CD4-positive, alpha-beta T cell treated with Interleukin-2 at 100 ng/mL for 4 hours (primary cell): ENCODE data around the gene KRT38.

ENCODE experiments used
- DNase-seq: peaks from one replicate; pipeline ENCODE4 v3.0.0-alpha.2; 2020; ENCODE audit warnings: low spot score

Gene KRT38

DNA sequence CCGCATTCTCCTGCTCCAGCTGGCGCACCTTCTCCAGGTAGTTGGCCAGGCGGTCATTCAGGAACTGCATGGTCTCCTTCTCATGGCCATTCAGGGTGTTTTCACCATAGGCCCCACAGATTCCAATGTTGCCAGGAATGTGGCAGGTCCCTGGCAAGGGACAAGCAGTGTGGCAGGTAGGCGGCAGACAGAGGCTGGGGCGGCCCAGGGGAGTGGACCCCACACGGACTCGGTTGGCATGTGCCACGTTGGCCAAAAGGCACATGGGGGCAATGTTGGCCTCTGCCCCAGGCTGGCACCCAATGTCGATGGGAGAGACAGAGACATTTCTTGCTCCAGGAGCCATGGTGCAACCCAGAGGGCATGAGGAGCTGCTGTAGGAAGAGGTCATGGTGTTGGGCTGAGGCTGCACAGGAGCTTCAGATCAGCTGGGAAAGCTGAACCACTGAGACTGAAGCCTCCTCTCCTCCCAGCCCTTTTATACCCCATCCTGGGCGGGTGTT lies at the start of gene KRT38:
KRT38 (minus strand) TSS at position 453 of the 503 bp plus-strand sequence; CDS start at position 391, 62 bp downstream.
- DNase-seq = no peak

DNA sequence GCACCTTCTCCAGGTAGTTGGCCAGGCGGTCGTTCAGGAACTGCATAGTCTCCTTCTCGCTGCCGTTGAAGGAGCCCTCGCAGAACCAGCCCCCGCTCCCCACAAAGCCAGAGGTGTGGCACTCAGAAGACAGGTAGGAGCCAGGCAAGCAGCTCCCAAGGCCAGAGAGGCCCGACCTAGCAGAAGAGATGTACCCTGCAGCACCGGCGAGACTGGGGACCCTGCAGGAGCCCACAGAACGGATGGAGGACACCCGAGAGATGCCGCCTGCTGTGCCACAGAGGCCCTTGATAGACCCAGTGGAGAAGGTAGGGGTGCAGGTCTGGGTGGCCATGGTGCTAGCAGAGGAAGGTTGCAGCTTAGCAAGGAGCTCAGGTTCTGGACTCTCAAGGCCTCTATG lies 48.7 kb upstream of the KRT38 start, which contains the start of gene KRT36:
KRT36 (minus strand) TSS at position 380 of the 400 bp plus-strand sequence; CDS start at position 334, 46 bp downstream.
- no peak for DNase-seq

DNA sequence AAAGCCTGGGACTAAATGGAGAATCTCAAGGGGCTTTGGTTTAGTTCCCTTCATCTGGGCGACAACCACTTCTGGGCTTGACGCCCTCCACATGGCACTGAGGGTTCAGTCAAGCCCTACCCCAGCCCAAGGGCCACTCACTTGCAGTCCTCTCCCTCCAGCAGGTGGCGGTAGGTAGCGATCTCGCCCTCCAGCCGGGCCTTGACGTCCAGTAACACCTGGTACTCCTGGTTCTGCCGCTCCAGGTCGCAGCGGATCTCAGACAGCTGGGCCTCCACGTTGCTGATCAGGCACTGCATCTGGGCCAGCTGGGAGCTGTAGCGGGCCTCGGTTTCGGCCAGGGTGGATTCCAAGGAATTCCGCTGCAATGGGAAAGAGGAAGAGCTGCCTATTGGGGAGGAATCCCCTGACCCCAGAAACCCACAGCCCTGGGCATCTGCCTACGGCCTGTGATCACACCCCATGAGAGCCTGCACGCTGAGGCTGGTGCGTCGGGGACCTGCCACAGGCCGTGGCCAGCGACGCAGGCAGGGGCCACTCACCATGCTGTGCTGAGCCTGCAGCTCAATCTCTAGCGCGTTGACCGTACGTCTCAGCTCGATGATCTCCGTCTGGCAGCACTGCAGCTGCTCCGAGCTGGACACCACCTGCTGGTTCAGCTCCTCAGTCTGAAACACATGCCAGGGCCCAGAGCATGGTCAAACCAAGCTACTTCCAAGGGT lies 46.2 kb upstream of the KRT38 start:
- DNase-seq = peak; percentile 19

DNA sequence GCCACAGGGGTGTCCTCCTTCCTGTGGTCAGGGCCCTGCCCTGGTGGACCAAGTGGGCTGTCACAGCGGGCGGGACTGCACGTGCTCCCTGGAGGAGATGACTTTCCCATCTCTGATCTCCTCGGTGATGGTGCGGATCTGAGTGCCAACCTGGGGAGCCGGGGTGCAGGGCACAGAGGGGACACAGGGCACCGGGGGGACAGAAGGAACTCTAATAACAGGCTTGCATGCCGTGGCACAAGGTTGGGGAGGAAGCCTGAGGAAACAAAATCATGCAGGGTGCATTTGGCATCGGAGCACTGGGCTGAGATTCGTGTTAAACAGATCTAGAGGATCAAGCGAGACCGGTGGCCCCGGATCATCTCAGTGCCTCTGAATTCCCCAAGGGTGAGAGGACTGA lies 45.5 kb upstream of the KRT38 start:
- no peak for DNase-seq

DNA sequence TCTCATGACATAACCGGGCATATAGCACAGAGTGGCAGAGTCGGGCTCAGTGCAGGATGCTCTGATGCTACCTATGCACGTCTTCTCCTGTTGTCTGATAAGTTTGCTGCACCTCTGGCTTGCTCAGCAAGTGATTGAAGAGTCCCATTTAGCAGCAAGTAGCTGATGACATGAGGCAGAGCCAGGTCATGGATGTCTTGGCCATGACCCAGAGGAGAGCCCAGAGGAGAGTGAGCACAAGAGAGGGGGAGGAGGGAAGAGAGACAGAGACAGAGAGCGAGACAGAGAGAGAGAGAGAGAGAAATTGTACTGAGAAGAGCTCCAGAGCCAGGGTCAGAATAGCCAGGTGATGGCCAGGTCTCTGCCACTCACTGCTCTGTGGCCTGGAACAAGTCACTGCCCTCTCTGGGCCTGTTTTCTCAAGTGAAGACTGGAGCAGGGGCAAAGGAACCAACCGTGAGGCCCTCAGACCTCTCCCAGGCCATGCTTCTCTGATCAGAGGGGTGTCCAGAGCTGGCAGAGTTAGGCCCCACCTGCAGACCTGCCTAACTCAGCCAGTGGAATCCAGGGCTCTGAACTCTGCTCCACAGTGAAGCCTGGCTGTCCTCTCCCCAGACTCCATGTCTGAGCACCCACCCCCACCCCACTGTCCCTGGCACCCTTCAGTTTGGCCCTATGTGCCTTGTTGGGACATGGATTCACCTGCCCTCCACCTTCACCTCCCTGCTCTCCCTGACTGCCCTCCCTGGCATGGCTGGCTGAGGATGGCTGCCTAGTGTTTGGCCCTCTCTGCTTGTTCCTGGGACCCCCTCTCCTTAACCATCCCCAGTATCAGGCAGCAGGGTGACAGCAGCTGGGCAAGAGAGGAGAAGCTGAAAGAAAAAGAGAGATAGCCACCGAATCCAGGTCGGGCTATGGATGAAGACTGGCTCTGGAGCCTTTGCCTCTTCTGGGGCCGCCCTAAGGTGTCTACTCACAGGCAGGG lies 44.4 kb upstream of the KRT38 start:
- no peak for DNase-seq

DNA sequence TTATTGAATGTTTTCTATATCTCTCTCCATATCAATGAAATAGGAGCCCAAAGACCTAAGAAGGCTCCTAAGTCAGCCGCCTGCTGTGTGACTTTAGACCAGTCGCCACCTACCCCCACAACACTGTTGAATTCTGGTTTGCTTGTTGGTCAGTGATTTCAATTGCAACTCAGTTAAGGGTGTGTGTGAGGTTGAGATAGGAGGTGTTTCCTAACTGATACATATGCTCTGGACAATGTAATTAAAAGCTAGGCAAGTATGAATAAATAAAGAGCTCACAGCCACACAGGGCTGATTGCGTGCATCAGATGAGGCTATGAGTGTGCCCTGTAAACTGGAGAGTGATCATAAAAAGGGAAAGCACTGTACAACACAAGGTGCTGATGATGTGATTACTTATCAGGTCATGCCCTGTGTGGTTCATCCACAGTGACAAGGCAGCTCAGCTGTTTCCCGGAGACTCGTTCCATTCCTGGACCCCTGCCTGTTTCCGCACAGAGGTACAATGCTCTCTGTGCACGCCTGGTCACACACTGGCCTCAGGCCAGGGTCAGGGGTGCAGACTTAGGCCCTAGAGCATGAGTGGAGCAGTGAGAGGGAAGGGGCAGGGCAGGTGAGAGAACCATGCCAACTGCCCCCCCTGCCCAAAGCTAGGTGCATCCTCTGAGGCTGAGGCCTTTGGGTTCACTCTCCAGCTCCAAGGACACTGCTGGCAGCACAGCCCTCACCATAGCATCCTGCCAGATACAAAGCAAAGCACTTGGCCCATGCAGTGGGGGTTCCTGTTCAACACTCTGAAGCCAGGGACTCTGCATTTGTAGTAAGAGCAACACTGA lies 43.4 kb upstream of the KRT38 start:
- no peak for DNase-seq

DNA sequence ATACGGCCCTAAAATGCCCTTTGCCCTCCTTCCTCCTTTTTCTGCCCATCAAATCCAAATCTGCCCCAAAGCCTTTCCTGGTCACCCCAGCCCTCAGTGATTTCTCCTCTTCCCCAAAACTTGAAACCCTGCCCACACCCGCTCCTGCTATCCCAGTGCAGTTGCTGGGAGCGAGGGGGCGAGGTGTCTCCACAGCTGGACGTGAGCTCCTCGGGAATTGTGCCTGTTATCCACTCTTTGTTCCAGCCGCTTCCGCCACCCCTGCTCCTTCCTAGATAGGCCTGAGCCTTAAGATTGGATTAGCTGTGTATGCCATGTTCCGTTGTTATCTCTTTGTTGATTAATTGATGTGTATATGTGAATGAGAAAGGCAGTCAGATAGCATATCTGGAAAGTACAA lies 42.7 kb upstream of the KRT38 start:
- no peak for DNase-seq

DNA sequence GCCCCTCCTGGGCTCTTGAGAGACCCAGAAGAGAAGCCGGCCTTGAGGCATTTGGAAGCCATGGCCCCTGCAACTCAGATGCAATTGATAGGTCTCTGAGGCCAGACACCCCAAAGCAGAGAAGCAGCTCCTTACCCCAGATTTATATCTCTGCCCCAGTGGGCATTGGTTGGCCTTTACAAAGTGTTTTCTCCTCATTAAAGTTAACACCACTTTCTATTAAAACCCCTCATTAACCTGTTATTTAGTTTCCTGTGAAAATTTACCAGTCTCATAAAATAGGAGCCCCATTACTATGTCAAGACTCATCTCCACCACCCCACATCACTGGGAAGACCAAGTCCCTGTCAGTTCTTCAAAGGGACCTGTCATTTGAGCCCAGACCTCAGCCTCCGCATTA lies 40.3 kb upstream of the KRT38 start, which contains the start of gene KRT35:
KRT35 (minus strand) TSS at position 116 of the 400 bp plus-strand sequence; CDS start at position 62, 54 bp downstream.
- no peak for DNase-seq

DNA sequence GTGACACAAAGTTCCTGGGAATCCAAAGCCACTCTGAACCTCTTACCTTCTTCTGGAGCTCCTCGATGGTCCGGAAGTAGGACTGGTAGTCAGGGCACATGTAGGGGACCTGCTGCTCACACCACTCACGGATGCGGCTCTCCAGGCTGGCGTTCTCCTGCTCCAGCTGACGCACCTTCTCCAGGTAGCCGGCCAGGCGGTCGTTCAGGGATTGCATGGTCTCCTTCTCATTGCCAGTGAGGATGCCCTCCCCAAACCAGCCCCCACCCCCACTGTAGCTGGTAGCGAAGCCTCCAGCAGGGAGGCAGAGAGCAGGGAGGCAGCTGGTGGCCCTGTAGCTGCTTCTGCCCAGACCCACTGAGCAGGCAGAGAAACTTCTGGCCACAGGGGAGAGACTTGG lies 39.8 kb upstream of the KRT38 start:
- DNase-seq = no peak

DNA sequence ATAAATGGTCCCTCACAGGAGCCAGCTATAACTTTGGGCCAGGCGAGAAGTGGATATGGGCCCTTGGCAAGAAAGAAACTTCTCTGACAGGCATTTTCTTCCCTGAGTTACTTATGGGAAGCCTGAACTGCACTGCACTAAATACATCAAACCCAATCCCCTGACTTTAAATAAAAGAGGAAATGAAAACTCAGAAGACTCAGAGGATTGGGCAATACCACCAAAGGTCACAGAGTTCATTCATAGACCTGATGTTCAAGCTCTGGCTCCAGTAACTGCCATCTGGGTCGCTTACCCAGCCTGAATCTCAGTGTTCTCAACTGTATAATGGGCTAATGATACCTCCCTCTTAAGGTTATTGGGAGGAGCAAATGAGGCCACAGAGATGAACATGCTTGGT lies 39.4 kb upstream of the KRT38 start:
- DNase-seq = no peak

DNA sequence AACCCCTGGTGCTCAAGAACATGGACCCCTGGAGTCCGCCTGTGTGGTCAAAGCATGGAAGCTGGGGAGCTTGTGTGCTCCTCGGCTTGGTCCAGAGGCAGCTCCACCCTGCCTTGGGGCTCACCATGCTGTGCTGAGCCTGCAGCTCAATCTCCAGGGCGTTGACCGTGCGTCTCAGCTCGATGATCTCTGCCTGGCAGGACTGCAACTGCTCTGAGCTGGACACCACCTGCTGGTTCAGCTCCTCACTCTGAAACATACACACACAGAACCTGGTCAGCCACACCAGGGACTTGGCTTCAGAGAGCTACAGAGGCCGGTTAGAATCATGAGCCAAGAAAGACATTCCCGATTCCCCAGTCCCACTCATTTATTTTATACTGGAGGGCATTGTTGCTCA lies 37.5 kb upstream of the KRT38 start:
- no peak for DNase-seq

DNA sequence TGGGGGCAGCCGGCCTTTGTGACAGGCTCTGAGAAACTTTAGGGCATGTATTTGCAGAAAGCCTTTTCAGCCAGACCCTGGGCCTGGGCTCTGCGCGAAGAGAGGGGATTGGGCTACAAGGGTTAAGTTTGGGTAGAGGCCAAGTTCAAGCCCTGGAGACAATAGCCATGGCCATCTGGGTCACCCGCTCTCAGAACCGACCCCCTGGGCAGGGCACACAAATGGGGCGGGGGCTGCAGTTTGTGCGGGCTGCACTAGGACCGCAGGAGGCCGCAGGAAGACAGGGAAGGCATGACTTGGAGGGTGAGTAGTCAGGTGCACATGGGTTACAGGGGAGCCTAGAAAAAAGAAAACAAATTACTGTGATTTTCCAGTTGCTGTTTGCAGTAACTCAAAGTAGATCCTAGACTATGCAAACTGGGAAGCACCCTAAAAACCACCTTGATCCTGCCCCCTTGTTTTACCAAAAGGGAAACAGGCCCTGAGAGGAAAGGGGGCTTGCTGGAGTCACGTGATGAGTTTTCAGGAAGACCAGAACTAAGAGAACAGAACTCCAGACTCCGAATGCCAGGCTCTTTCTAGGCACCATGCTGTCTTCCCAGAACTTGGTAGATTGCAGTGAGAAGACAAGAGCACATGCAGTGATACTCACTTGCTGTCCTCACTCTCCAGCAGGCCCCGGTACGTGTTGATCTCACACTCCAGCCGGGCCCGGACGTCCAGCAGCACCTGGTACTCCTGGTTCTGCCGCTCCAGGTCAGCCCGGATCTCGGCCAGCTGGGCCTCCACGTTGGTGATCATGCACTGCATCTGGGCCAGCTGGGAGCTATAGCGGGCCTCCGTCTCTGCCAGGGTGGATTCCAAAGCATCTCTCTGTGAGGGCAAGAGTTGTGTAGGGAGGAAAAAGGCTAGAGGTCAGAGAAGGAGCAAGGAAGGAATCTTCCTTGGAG lies 36.4 kb upstream of the KRT38 start:
- no peak for DNase-seq

DNA sequence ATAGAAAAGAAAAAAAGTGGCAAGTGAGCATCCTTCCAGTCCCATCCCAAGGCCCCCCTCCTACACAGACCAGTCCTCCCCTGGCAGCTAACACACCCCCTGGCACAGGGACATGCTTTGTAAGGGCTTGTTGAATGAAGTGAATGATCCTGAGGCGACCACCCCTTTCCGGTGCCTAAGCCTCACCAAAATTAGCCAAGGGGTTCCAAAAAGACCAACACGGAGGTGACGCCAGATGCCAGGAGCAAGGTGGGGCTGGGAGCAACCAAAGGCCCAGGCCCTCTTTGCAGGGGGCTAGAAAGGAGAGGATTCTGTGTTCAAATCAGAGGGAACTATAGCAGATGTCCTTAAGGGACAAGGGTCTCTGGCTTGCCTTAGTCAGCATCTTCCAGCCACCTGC lies 34.6 kb upstream of the KRT38 start:
- DNase-seq = no peak

DNA sequence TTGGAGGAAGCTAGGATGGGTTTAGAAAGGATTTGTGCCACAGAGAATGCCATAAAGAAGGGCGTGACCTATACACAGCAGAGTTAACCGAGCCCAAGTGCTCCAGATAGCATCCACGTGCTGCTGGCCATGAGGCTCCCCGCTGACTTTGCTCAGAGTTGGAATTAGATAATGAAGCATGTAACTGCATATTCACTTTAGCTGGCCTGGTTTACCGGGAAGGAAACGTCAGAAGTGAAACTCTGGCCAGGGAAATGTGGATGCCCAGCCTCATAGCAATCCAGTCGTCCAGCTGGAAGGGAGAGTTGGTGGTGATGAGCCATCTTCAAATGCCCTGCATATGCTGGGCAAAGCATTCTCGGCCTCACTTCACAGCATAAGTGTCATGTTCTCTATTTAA lies 34.1 kb upstream of the KRT38 start:
- DNase-seq = no peak

DNA sequence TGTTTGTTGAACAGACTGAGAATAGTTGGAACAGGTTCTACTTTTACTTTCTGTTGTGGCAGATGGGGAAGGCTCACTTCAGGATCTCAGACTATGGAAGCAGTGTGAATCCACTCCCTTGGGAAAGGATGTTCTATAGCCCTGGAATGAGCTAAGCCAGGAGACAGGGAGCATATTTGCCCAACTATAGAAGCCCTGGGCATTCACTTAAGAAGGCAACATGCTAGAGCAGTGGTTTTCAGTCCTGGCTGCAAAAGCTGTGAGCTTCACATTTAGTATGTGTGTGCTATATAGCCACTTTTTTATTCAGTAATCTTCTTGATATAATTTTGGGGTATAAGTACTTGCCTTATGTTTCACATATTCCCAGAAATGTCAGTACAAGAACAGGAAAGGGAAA lies 27.6 kb upstream of the KRT38 start:
- no peak for DNase-seq

DNA sequence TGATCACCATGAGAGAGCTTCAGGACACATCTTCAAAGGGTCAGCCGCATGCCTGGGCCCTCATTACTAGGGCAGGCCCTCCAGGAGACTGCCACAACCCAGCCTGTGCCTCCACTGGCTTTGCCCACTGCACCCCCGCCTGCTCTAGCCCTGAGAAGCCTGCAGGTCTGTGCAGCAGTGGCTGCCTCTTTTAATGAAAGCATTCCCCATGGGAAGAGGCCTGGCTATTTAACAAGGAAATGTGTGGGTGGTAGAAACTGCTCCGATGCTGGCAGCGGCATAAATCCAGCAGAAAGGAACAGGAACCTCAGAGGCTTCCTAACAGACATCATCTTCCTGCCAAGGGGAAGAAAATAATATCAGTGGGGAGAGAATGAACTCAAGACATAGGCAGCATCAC lies 26.8 kb upstream of the KRT38 start:
- DNase-seq = no peak

DNA sequence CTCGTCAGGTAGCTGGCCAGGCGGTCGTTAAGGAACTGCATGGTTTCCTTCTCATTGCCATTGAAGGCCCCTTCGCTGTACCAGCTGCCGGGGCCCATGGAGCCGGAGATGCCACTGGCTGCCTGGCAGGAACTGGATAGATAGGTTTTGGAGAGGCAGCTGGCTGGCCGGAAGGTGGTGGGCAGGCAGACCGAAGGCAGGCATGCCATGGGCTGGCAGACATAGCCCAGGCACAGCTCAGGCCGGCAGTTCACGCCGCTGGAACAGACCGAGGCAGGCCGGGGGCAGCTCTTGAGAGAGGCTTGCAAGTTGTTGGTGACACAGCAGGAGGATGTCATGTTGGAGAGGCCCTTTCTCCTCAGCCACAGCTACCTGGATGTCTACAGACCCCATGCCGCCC lies 26.2 kb upstream of the KRT38 start, which contains the start of gene KRT32:
KRT32 (minus strand) TSS at position 399 of the 400 bp plus-strand sequence; CDS start at position 338, 61 bp downstream.
- no peak for DNase-seq

DNA sequence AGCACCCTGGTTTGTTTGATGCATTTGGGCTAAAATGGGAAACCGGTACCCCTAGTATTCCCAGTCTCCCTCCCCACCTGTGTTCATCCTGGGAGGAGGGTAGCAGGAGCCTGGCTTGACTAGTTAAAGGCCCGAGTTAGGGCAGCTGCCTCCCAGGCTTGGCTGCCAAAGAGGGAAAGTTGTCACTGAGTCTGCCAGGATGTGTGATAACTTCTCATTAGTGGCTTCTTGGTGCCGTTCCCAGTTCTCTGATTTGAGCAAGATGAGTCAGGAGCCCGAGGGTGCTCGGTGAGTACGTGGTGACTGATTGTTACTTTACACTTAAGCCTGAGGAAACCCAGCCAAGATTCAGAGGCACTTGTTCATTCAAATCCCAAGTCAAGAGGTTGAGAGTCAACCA lies 23.9 kb upstream of the KRT38 start:
- DNase-seq = no peak

DNA sequence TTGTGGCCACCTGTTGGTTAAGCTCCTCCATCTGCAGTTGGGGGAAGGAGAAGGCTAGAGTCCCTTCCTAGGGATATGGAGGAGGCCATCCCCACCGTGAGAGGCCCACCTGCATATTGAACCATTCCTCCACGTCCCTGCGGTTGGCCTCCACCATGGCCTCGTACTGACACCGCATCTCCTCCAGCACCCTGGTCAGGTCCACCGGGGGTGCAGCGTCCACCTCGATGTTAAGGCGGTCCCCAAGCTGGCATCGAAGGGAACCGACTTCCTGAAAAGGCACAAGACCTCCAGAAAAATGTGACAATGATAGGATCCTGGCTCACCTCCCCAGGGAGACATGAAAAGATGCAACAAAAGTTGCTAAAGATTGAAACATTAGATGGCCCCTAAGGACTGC lies 23.4 kb upstream of the KRT38 start:
- DNase-seq = no peak

DNA sequence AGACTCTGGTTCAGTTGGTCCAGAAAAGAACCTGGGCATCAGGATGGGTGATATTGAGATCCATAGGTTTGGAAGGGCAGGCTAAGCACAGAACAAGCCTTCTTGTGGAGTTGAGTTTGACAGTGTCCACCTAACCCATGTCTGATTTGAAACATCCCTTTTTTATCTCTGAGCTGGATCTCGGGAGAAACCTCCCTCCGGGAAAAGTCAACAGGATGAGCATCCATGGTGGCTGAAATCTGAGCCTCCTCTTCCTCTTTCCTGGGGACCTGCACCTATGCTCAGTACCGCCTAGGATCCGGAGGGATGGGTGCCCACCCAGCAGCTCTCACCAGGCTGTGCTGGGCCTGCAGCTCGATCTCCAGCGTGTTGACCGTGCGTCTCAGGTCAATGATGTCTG lies 23.0 kb upstream of the KRT38 start:
- no peak for DNase-seq

DNA sequence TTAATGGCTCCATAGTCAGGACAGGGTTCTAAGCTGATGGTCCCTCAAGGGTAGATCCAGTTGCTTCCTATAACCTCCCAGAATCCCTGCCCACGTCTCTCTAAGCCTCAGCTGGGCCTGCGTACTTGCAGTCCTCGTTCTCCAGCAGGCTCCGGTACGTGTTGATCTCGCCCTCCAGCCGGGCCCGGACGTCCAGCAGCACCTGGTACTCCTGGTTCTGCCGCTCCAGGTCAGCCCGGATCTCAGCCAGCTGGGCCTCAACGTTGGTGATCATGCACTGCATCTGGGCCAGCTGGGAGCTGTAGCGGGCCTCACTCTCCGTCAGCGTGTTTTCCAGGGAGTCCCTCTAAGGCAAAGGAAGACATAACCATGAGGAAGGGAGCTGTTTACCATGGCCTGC lies 21.9 kb upstream of the KRT38 start:
- no peak for DNase-seq
